HG03097 (cell line): ENCODE measurements around the gene FBXO7.
"Not testable (repeated sequence)": the region's sequence is repeated elsewhere in the genome, so short reads cannot be mapped to it uniquely, and the experiment has no call there.

Experiments
- ATAC-seq: cut with Tn5 transposase; IDR thresholded peaks from one replicate; pipeline ENCODE4 v1.9.1; 2021; ENCODE audit not compliant: unreplicated experiment, low FRiP score

FBXO7 gene

DNA sequence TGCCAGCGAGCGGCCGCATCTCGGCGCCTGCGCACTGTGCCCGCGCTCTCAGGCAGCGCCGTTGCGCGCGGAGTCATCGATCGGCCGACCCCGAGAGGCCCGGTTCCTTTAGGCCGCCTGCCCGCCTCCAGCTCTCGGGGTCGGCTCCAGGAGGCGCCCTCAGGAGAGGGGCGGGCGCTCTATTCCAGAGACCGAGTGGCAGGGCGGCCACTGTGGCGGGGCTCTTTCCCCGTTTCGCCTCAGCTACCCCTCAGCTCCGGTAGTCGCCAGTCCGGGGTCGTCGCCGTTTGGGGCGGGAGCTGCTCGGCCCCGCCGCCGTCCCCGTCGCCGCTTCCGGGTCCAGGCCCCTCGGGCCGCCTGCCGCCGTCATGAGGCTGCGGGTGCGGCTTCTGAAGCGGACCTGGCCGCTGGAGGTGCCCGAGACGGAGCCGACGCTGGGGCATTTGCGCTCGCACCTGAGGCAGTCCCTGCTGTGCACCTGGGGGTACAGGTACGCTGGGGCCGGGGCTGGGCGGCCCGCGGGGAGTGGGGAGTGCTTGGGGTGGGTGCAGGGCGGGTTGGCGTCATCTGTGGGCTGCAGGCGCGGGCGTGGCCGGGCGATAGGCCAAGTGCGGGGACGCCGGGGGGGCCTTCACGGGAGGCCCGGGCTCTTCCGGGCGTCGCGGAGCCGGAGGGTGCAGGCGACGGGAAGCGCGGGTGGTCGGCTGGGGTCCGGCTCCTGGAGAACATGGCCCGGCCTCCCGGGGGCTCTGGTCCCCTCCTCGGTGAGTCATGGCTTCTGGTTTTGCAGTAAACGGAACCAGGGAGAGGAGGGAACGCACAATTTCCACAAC, at the start of gene FBXO7:
Gene FBXO7 (plus strand): TSS at position 177 of the 833 bp plus-strand sequence. CDS start 192 bp downstream, at position 369.
- peak; percentile 65 for ATAC-seq

DNA sequence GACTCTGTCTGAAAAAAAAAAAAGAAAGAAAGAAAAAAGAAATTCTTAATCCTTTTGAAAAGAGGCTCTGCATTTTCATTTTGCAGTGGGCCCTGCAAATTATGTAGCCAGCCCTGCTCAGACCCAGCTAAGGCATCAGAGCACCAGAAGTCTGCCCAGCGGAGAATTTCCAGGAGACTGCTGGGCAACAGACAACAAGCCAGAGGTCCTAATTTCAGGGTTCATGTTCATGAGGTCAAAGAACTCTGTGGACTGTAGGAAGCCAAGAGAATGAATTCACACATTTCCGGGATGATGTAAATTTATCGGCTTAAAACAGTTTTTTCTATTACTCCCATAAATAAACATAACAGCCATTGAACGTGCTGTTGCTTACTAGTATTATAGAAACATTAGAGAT, 47.7 kb upstream of the FBXO7 start:
- no peak for ATAC-seq

DNA sequence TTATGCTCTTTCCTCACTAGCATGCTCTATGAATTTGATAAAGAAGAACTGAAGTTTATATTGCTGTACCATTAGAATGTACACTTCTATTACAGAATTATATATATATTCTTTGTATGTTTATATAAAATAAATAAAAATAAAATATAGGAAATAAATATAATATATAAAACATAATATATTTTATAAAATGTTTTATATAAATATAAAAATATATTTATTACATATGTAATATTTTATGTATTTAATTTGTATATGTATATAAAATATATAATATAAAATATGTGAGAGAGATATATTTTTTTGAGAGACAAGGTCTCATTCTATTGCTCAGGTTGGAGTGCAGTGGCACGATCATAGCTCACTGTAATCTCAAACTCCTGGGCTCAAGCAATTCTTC, 44.3 kb upstream of the FBXO7 start:
- ATAC-seq, result no peak

DNA sequence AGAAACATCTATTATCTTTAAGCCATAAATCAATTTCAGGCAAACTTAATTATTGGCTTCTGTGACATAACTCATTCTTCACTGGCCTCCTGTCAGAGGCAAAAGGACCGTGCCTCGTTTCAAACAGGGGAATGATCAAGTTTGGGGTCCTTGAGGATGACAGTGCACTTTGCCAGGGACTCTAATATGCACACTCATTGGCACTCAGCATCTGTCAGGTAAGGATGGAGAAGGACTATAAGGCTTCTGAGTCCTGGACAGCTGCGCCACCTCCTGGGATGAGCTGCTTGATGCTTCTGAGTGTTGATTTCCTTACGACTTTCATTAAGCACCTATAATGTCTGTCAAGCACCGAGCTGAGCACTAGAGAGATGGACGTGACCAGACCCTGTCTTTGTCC, 30.5 kb upstream of the FBXO7 start:
- no peak for ATAC-seq

DNA sequence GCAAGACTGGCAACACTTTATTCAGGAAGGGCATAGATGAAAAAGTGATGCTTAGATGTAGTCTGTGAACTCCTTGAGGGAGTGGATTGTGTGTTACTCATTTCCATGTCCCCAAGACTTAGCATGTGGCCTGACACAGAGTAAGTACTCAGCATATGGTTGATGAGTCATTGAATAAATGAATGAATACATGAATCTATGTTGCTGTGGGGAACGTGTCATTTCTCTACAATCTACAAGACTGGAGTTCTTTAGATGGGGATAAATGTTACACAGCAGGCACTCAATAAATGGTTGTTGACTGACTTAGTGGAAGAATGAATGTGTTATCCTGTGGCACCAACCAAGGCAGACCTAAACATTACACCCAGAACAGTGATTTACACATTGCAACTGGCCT, 28.3 kb upstream of the FBXO7 start:
- ATAC-seq, result no peak

DNA sequence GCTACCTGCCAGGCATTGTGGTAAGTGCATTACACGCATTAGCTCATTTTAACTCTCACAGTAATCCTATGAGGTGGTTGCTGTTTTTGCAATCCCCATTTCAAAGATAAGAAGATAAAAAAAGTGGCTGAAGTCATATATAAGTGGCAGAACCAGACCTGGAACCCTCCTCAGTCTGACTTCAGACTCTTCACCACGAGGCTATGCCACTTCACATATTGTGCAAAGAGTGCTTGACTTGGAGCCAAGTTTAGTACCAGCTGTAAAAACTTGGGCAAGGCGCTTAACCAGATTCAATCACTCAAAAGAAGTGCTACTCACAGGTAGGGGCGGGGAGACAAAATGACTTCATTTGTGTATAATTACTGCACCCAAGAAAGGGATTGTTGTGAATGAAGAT, 25.6 kb upstream of the FBXO7 start:
- ATAC-seq, result no peak

DNA sequence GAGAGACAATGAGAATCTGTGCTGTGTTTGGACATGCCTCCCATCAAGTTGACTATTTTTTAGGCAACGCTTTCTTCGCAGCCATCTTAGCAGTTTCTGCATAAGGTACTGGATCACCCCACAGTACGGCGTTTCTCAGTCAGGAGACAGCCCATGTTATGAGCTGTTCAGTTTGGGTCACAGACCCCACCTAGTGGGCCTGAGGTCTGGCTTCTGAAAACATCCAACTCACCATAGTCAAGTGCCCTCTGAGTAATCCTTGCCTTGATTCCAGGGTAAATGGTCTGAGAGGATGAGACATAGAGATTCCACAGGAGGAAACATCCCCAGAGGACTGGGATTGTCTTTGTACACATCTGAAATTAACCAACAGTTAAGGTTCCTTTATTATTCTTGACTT, 17.6 kb upstream of the FBXO7 start:
- no peak for ATAC-seq

DNA sequence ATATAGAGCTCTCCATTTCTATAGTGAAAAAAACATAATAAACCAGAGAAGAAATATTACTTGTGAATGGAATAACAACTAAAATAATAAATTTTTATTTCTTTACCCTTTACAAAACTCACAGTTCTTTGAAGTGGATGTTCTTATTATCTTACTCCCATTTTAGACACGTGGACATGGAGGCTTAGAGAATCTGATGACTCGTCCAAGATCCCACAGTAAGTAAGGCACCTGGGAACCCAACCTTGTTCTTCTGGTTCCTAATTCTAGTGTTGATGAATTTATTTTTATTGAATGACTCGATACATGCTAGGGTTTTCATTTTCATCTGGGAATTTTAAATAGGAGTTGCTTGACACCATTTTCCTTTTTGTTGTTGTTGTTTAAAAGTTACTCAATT, 12.2 kb upstream of the FBXO7 start:
- ATAC-seq, result no peak

DNA sequence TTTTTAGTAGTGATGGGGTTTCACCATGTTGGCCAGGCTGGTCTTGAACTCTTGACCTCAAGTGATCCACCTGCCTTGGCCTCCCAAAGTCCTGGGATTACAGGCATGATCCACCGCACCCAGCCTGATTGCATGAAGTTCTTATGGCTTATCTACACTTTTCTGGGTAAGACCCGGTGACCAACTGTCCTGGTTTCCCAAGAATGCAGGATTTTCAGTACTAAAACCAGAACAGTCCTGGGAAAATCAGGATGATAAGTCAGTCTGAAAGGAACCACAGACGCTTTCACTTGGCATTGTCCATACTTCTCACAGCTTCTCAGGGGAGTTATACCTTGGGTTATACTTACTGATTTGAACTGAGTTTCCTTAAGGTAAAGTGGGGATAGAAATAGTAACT, 8.9 kb upstream of the FBXO7 start:
- ATAC-seq, result no peak

DNA sequence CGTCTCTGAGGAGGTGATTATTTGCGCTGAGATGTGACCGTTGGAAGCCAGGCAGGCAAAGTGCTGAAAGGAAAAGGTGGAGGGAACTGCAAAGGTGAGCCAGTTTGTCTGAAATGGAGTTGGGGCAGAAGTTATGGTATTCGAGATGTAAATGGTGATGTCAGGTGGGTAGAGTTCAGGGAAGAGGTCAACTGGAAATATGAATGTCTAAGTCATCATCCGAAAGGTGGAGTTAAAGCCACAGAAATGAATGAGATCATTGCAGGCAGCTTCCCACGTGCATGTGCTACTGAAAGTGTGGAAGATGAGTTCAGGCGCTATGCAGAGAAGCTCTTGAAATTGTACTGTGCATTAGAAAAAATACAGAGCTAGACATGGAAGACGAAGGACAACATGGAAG, 8.1 kb upstream of the FBXO7 start:
- ATAC-seq, result no peak

DNA sequence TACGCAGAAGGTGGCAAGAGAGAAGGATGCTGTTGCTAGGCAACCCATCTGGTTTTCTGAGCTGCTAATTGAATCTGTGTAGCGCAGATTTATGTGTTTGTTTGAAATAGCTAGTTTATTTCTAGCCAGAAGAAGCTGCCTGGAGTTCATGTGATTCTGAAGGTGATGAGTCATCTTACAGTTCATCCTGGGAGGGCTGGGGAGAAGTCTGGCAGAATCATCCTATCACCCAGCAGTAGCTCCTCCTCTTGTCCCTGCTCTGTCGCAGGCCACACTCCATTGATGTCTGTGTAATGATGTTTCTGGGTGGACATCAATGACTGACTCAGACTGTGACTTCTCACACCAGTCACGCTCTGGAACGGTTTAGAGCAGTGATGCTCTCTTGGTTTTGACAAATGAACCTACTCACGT, 4.8 kb upstream of the FBXO7 start:
- no peak for ATAC-seq

DNA sequence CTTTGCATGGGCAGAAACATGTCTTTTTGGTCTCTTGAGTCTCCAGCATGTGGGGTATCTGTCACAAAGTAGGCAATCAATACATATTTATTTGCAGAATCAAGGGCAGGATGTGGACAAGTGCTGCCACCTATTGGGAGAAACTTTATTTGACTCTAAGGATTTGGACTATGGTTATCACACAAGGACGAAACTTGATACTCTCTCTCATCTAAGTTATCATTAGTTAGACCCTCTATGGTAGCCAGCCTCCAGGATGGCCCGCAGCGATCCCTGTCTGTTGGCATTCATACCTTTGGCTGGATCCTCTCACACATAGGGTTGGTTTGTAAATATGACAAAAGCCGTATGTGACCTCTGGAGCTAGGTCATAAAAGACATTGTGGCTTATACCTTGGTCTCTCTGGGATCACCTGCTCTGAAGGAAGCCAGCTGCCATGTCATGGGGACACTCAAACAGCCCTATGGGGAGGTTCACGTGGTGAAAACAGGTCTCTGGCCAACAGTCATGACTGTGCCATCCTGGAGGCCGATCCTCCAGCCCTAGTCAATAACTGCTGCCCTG, 1.1 kb upstream of the FBXO7 start:
- no peak for ATAC-seq

DNA sequence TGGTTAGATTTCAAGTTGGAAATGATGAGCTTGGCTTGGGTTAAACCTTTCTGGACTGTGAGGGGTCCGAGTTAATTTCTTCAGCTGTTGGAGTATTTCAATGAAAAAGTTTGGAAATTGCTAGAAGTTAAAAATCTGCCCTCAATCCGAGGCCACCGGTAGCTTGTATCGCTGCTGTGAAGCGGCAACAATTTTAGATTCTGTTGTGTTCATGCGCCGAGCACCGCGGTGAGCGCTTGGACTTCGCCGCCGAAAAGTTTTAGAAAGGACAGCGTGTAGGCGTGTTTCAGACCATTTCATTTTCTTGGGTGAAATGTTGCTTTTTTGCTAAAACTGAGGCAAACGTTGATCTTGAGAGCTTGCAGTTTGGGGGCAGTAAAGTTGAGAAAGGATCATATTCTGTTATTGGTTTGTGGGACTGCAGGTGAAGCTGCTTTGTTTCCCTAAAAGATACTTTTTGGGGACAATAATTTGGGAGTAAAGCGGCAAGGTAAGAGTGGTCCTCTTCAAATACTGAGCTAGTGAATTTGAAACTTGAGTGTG, 928 bp downstream of the FBXO7 start:
- ATAC-seq, result no peak

DNA sequence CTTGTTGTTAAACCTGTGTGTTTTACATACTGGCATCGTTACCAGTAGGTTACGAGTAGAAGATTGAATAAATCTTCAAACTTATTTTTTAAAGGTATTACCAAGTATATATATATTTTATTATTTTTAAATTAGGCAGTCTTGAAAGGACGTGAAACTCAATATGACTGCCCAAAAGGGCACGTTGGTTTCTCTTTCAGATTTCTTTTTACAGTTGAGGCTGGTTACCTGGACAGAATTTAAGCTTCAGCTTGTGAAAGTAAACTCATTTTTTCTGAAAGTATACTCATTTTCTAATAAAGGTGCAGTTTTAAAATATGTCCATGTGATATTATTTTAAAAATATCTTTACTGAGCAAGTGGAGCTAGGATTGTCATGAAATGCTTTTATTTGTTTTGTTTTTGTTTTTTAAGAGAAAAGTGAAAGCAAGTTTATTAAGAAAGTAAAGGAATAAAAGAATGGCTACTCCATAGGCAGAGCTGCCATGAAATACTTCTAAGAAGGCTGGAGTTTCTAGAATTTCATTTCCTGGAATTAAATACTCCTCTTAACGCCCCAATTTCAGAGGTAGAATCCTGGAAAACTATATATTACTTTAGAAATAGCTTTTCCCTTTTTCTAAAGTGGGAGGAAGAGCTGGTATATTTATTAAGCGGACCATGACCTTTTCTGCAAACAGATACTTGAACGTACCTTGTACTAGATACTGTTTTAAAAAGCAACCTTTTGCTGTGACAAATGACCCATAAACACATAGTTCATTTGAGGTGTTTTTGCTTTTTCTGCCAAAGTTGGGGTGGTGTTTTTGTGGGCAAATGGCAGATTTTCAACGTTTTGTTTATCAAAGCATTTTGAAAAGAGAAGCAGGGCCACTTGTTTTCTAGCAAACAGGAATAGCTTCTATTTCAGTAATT, 1.9 kb downstream of the FBXO7 start:
- ATAC-seq, result no peak

DNA sequence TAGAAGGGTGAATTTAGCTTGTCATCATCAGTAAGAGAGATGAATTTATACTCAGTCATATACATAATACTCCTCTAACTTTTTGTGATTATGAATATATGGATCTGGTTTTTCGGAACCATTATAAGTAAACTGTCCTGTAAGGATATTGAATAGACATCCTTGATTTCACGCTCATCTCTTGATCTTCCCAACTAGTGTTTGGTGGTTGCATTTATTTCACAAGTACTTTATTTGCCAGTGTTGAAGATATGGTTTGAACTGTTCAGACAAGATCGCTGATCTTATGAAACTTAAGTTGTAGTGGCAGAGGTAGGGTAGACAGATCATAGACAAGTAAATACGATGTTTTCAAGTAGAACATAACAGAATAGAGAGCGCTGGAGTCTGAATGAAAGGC, 3.0 kb downstream of the FBXO7 start:
- ATAC-seq, result no peak

DNA sequence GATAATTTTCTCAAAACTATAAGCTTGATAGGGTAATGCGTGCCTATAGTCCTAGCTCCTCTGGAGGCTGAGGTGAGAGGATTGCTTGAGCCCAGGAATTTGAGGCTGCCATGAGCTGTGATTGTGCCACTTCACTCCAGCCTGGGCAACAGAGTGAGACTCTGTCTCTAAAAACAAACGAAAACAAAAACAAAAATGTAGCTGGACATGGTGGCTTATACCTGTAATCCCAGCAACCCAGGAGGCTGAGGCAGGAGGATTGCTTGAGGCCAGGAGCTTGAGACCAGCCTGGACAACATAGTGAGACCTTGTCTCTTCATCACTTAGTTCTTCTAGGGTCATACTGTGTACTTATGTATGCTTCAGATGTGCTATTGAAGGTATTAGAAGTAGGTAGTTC, 3.9 kb downstream of the FBXO7 start:
- not testable (repeated sequence) for ATAC-seq

DNA sequence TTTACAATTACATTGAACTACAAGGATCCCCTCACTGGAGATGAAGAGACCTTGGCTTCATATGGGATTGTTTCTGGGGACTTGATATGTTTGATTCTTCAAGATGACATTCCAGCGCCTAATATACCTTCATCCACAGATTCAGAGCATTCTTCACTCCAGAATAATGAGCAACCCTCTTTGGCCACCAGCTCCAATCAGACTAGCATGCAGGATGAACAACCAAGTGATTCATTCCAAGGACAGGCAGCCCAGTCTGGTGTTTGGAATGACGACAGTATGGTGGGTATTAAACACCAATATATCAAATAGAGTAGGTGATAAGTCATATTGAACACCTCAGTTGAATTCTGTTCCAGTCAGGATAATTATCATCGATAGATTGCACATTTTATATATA, 4.4 kb downstream of the FBXO7 start:
- no peak for ATAC-seq

DNA sequence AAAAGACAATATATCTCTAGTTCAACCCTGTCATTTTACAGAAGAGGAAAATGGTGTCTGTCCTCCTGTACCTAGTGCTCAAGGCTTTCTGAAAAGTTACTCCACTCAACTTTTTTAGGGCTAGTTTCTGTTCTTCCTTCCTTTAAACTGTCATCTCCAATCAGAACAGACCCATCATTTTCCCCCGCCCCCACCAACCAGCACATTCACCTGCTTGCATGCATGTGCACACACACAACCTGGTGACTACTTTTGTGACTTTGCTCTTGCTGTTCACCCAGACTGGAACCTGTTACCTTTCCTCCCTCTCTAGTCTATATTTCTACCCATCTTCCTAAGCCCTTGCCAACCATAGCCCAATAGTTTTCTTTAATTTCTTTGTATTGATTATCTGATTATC, 5.6 kb downstream of the FBXO7 start:
- no peak for ATAC-seq

DNA sequence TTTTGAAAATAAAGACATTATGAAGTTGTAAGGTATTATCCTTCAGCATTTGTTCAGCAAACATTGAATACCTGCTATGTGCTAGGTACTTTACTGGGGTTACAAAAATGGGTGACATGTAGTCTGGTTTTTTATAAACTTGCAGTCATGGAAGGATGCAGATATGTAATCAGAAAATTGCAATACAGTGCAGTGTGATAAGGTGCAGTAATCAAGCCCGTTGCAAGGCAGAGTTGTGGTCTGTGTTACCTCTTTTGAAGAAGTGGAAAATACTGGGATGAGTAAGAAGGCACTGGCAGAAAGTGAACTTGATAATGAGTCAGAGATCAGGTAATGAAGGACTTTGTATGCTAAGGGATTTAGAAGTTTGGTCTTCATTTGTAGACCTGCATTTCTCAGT, 8.1 kb downstream of the FBXO7 start:
- no peak for ATAC-seq

DNA sequence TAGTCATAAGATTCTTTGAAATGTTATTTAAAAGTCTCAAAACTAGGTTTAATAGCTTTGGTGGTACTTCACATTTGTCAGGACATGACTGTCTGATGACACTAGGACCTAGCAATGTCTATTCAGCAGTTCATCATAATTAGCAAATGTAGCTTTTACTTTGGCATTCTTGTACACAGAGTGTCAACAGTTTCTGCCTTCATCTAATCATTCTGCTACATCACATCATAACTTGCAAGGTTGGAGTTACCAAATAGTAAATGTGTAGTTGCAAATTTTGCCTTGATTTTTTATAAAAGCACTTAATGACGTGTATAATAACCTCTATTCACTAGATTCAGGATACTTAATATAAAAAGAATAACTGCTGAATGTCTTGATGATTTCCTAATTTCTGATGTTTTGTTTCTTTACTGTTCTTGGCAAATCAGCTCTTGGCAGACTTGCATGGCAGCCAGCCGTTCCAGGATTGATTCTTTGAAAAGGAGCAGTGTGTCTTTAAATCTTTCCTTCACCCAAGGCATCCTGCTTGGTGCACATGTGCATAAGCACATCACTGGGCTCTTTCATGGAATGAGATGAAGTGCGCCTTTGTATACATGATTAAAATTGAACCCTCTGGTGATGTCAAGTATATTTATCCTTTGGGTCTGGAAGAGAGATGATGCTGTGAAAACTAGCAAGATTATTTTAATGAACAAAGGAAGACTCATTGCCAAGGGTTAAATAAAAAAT, 12.2 kb downstream of the FBXO7 start:
- no peak for ATAC-seq
